M059J (cell line): ENCODE results near the gene SH3TC1. TPM values are rescaled to one million over a fixed set of nuclear protein-coding genes. Genes with fewer than 3 reads are reported as not detected.

Source experiments
- DNase-seq: peaks from one replicate; pipeline ENCODE4 v3.0.0-alpha.2; 2012; ENCODE audit warnings: low read depth
- total RNA-seq: library from RNA; depleted of rRNA; stranded (reverse); fragments of >200 nt; shearing (Covaris generic); gene quantifications from 2 replicates; pipeline ENCODE4 v1.2.3, GENCODE V29; 2014

SH3TC1 gene
- total RNA-seq, 1 experiment from 2014 or later, result 1.8 TPM

DNA sequence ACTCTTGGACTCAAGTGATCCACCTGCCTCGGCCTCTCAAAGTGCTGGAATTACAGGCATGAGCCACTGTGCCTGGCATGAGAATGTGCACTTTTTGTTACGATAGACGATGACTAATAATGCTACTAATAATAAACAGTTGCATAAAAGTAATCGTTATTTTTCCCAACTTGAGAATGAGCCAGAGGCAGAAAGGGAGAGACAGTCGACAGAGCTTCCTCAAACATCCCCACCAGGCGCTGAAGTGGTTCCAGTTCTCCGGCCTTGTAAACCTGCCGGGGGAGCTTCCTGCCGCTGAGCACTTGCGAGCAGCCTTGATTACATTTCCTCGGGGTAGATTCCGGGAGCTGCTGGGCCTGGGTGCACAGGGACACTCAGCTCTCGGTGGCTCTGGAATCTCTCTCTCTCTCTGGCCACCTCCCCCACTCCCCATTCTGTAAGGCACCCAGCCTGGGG is 61.6 kb downstream of the SH3TC1 start:
- peak; percentile 90 for DNase-seq

DNA sequence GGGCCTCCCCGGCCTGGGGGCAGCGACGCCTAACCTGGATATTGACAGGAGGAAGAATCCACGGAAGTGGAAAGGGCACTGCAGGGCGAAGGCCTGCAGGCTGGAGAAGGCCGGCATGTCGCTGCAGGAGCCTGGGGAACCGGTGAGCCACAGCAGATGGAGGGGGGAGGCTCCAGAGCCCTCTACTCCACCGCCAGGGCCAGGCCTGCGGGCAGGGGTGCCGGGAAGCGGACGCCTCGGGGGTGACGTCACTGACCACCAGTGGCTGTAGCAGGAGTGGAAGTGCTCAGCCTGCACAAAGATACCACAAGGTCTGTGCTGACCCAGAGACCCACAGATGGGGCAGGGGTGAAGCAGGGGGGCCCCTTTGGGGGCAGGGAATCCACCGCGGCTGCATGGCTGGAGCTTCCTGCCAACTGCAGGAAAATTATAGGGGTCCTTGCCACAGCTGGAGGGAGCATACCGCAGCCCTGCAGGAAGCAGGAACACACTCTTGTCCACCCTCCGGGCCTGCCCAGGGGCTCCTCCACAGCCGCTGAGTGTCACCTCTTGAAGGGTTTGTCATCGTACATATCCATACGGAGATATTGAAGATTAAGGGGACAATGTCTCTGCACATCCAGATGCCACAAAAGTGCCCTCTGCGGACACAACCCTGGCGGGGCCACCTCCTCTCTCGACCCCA is 62.9 kb downstream of the SH3TC1 start:
- peak; percentile 79 for DNase-seq

GRCh38 chr4:8262637-8263322 is 63.7 kb downstream of the SH3TC1 start:
- no peak for DNase-seq

- no peak for DNase-seq
Measured at GRCh38 chr4:8263397-8263796, 64.3 kb downstream of the SH3TC1 start.

DNA sequence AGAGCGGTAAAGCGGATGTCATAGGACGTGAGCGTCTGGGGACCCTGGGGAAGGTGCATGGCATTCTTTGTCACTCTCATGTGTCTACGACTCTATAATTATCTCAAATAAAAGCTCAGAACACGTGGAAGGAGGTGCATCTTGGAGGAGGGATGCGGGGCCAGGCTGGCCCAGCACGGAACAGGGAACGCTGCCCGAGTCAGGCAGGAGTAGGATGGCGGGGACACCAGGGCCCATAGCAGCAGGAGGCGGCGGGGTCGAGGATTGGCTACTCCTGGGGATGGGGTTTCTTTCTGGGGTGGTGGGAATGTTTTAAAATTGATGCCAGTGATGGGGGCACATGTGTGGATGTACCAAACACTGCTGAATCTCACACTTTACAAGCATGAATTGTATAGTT is 65.0 kb downstream of the SH3TC1 start:
- DNase-seq, result no peak

- DNase-seq, result no peak
Measured at GRCh38 chr4:8265171-8265929, 66.3 kb downstream of the SH3TC1 start.

GRCh38 chr4:8266088-8266487 is 67.0 kb downstream of the SH3TC1 start:
- DNase-seq, result no peak

DNA sequence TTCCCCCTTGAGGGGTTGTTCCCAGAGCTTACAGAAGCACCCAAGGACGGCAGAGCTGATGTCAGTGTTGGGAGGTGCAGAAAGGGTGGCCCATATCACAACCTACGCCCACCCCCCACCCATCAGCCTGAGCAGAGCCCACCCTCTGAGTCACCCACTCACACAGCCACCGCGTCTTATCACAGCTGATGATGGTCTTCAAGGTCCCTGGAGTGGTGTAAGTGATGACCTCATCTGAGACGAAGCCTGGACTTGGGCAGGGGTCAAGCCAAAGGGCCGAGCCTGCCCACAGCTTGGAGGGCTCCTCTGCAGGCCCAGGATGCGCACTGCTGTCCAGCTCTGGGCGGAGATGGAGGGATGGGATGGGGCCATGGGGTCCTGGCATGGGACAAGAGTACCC is 67.4 kb downstream of the SH3TC1 start:
- DNase-seq, result no peak

- DNase-seq, result peak; percentile 52
Measured at GRCh38 chr4:8267077-8267476, 68.0 kb downstream of the SH3TC1 start.

- DNase-seq, result no peak
Measured at GRCh38 chr4:8268211-8268610, 69.1 kb downstream of the SH3TC1 start.

- DNase-seq, result no peak
Measured at GRCh38 chr4:8268901-8269534, 69.9 kb downstream of the SH3TC1 start.

DNA sequence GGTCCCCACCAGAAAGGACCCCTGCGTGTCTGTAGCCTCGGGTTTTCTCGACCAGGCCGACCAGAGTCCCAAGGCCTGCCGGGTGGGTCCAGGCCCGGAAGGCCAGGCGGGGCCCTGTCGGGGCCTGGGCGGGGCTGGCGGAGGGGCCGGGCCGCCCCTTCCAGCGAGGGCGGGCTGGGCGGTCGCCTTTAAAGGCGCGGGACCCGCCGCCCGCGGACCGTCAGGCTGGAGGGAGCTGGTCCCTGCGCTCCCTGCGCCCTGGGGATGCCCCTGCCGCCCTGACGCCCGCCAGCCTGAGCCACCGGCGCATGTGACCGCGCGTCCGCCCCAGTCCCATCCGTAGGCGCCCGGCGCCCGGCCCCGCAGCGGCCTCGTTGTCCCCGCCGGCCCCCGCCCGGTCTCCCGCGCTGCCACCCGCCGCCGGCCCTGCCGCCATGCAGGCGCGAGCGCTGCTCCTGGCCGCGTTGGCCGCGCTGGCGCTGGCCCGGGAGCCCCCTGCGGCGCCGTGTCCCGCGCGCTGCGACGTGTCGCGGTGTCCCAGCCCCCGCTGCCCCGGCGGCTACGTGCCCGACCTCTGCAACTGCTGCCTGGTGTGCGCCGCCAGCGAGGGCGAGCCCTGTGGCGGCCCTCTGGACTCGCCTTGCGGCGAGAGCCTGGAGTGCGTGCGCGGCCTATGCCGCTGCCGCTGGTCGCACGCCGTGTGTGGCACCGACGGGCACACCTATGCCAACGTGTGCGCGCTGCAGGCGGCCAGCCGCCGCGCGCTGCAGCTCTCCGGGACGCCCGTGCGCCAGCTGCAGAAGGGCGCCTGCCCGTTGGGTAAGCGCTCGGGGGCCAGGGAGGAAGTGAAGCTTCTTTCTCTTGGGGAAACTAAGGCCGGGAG is 70.7 kb downstream of the SH3TC1 start, which contains the start of gene HTRA3:
Gene HTRA3, plus strand, starts transcription at position 220 of the 883 bp plus-strand sequence. Its CDS starts 215 bp downstream, at position 435.
- DNase-seq, result no peak

DNA sequence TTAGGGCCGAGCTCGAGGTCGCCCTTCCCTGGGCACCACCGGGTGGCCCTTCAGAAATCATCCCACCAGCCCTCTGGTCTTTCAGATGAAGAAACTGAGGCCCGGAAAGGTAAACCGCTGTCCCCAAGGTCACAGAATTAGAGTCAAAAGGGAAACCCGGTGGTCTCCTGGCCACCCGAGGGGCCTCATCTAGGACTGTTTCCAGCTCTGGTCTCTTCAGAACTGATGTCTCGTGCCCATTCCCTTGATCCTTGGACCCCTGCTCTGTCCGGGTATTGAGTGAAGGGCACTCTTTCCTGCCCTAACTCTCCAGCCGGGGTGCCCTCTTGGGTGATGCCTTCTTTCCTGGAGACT is 71.3 kb downstream of the SH3TC1 start:
- no peak for DNase-seq

GRCh38 chr4:8270912-8271815 is 72.1 kb downstream of the SH3TC1 start:
- DNase-seq, result no peak

DNA sequence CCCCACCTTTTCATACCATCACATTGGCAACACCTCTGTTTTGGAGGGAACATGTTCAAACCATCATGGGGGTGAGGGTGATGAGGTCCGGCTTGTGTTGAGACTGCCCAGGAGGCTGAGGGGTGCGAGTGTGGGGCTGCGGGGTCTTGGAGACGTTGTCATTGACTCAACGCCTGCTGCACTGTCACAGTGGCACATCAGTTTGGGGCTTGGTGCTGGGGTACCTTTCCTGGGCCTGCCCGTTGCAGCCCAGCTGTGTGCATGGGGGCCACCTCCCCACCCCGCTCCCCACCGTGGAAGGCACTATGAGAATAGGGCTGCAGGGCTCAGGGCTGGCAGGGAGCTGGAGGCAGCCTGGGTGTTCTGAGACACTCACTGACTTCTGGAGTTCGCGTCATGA is 72.7 kb downstream of the SH3TC1 start:
- DNase-seq, result no peak

DNA sequence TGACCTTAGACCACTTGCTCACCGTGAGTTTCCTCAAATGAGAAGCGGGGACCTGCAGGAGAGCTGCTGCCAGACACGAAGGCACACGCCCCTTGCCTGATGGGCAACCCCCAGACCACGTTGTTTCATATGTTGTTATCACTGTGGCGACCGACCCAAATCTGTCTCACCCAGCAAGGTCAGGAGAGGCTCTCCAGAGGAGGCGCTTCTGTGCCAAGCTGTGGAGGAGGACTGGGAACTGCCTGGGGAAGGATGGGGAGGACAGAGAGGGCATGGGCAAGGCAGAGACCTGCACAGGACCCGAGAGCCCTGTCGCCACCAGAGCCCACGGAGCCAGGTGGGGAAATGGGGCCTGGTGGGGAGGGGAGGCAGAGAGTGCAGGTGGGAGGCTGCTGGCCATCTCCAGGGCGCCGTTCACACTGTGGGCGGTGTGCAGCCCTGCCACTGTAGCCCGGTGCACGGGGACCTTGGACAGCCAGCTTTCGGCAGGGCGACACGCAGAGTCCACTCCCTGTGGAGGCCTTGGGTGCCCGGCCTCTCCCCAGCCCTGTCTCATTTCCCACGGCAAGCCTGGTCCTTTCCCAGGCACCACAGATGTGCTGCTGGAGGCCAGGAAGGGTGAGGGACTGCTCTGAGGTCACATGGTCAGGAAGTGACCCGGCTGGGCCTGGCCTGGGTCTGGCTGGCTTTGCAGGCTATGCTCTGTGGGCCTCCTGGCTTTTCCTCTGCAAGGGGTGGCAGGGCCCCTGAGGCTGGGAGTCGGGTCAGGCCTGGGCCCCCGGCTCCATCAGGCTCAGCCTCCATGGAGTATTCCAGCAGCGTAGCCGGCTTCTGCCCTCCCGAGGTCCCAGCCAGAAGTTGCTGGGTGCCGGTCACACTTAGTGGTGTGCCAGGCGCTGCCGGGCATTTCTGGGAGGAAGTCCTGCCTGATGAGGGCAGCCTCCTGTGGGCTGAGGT is 73.7 kb downstream of the SH3TC1 start:
- no peak for DNase-seq

DNA sequence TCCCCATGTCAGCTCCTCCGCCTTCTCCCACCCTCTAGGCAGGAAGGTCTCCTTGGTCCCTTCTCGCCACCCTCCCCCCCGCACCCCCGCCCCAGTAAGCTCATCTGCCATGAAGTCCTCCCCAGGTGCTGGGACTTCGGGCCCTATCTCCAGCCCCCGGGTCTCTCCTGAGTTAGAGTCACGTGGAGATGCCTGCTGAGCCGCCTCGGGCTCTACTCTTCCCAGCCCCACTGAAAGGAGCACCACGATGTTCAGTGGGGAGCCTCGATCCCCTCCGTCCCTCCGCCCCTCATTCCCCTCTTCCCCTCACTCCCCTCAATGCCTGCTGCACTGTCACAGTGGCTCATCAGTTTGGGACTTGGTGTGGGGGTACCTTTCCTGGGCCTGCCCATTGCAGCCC is 74.4 kb downstream of the SH3TC1 start:
- DNase-seq, result no peak

- DNase-seq, result no peak
Measured at GRCh38 chr4:8274066-8274652, 75.1 kb downstream of the SH3TC1 start.
